Bone marrow (tissue), 2 donors: Measurements from ENCODE around the gene OSTC.
"Not testable (repeated sequence)": the region's sequence is repeated elsewhere in the genome, so short reads cannot be mapped to it uniquely, and the experiment has no call there.

ENCODE experiments used
- DNase-seq, 2 donors: peaks; one replicate each; lab custom pipeline; 2025; lab: John Stamatoyannopoulos, UW

OSTC gene

DNA sequence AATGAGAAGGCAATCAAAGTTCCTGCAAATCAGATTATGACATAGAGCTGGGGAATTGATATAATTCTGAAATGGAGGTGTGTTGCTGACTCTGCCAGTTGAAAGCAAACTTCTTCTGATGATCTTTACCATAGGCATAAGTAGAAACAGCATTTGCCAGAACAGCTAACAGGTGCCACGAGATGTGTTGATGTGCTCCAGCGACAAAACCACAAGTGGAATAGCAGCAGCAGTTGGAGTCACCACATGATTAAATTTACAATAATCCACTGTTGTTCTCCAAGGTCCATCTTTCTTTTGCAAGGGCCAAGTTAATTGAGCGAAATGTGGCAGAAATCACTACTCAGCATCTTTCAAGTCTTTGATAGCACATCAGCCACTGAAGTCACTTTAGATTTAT, 3.7 kb upstream of the OSTC start:
- DNase-seq: no peak

DNA sequence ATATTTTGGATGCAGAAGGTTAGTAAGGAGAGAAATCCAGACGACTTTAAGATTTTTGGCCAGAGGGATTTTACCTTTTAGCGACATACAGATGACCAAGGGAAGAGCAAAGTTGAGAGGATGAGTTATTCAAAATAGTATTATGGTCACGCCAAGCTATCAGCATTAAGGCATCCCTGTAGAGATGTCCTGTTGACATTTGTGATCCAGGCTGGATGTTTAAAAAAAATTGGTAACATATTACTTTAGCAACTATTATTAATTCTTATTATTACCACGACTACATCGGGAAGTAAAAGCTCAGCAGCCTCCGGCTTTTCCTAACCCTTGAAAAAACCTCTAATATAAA, 562 bp upstream of the OSTC start:
- no peak for DNase-seq

DNA sequence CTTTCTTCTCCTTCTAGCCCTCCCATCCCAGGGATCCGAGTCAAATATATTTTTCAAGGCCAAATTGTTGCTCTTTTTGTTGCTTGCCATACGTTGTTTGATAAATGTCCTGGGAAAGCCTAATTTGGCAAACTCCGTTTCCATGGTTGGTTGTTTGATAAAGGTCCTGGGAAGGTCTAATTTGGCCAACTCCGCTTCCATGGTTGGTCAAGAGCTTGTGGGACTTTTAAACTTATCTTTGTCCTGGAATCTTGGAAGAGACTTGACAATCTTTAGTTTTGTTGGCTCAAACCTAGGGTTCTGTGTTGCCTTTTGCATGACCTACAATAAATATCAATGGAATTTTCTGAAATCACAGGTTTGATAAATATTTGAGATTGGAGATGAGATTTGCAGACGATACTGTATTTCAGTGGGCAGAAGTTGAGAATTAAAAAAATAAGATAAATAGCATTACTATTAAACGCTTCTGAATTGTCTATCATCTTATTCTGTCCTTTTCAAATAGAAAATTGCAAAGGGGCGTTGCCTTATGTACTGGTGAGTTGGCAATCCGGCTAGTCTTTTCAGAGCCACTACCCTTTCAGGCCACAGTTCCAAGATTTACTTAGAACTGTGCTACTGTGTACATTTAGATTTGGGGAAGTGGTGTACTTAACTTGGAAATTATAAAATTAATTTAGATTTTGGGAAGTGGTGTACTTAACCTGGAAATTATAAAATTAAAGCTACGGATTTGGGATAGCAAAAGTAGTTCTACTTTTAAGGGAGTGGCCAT, 804 bp downstream of the OSTC start:
- peak in 1 of 2 donors; percentile 12 for DNase-seq

DNA sequence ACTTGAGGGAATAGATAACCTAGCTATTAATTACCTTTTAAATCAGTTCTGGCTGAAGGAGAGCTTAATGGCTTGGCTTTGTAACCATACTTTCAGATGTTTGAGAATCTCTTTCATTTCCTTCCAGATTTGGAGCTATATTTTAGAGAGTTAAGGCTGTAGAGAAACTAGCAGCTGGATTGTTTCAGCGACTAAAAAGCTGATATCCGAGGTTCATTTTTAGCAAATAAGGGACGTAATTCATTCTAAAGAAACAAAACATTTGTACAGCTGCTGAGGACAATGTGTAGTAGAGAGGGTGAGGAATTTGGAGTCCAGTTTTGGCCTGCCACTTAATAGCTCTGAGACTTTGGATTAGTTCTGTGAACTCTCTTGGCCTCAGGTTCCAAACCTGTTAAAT, 12.2 kb downstream of the OSTC start:
- DNase-seq: no peak

DNA sequence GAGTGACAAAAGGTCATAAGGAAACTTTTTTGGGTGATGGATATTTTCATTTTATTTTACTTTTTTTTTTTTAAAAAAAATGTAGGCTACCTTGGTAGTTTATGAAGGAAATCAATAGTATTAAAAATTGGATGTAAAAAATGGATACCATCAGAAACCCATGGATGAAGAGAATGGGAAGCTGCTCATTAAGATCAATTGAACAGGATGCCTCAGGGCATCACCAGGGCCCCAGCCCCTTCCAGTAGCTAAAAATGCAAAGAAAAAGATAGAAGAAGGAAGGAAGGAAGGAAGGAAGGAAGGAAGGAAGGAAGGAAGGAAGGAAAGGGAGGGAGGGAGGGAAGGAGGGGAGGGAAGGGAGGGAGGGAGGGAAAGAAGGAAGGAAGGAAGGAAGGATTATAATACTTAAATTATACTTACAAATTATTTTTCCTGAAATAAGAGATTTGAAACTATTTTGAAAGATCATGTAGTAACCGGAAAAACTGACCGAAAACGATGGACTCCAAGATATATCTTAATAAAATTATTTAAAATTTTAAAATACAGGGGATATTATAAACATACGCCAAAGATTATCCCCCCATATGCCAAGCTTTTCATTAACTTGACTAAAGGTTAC, 24.1 kb downstream of the OSTC start:
- DNase-seq: no peak

DNA sequence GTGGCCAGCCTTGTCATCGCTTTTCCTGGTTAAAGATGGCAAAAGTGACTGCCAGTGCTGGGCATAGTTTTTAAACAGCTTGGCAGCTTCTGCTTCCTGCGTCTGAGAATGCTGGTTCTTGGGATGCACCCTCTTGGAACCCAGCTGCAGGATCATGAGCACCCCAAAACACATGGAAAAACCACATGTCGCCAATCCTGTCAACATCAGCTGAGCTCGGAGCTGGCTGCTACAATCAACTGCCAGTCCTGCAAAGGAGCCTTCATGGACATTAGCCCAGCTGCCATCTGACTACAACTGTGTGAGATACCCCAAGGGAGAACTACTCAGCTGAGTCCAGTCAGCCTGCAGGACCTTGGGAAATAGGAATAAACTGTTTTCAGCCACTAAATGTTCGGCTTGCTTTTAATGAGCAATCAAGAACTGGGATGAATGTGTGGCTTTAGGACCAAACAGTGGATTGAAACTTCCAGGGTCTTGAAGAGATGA, 31.0 kb downstream of the OSTC start:
- DNase-seq: no peak

DNA sequence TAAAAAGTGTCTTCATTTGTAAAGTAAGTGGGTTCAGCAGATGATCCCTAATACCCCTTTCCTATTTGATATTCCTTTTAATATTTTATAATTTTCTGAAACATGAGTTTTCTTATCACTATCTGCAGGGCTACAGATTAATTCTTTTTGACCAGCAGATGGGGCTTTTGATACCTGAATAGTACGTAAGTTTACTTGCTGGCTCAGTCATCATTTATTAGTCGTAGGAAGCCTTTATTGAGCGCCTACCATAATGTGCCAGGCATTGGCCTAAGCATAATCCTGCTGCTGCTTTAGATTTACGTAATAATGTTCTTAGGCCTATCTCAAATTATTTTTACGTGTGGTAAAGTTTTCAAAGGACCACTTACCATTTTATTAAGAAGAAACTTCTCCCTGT, 33.1 kb downstream of the OSTC start:
- no peak for DNase-seq

DNA sequence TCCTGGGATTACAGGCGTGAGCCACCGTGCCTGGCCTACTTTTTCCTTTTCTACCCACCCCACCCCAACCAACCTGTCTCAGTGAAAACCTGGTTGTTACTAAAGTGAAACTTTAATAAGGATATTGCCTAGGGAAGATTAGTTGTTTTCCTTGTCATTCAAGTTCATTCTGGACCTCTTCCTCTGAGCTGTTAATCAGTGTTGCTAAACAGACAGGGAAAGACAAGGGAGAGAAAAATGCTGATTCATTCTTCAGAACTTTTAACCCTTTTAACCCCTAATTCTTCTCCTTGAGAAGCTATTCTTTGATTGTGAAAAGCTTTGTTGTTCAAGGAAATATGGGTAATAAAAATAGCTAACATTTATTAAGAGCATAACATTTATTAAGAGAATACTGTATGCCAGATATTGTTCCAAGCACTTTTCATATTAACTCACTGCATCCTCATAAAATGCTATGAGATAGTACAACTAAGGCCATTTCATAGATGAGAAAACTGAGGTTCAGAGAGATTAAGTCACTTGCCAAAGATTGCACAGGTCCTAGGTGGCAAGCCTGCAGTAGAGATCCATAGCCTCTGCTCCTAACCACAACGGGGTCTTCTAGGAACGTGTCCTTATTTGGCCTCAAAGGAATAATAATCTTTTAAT, 34.8 kb downstream of the OSTC start:
- no peak for DNase-seq

DNA sequence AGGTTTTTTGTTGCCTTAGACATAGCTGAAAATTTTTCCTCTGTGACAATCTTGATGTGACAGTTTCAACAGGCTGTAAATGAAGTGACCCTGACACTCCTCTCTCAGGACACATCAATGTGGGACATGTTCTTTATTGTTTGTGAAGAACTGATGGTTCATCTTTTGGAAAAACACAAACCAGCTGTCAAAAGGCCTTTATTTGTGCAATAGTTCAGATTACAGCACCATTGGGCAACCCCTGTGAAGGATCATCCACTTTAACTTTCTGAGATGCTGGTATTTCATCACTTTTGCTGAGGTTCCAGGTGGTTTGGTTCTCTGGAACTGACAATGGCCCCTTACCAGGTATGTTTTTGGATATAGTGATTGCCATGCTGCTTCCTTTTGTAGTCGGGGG, 40.3 kb downstream of the OSTC start:
- no peak for DNase-seq

DNA sequence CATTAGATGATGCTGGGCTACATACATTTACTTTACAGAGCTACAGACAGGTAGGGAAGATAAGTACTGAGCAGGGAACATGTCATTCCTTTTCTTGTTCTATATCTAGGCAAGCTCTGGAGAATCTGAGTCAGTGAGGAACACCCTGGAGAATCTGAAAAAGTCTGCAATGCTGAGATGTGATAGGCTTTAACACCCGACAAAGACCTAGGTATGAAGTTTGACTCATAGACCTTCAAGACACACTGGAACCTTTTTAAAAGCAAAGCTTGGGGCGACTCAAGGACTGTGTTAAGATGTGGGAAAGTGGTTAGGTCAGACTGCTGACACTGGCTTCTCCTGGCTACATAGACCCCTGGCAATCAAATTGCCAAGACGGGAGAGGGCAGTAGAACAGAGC, 42.8 kb downstream of the OSTC start:
- no peak for DNase-seq

DNA sequence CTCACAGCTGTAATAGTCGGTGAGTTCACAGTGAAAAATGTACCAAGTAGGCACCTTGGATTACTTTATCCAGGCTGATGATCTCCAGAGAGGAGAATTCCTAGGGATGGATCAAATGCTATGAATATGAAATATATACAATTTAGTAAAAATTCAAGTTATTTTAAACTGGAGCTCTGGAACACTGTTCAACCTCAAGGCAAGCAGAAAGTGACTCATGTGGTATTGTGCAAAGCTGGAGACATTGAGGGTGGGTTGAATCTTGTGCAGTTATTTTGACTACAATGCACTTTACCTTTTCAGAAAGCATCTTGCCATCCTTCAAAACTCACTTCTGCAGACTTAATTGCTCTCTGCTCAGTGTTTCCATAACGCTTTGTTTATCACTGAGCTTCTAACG, 43.4 kb downstream of the OSTC start:
- DNase-seq: no peak

DNA sequence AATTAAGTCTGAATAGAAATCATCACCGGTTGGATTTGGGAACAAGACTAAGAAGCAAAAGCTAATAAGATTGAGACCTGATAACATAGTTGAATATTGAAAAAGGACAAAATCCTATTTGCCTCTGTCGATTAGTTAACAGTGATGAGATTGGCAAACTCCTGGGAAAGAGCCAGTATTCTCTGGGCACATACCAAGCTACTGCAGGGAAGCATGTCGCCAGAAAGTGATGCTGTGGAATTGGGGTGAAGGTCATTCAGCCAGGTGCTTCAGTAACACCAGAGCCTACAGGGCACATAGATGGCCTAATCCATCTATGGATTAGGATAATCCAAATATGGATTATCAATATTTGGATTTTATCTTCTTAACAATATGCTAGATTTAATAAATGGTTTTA, 44.0 kb downstream of the OSTC start:
- DNase-seq: no peak

DNA sequence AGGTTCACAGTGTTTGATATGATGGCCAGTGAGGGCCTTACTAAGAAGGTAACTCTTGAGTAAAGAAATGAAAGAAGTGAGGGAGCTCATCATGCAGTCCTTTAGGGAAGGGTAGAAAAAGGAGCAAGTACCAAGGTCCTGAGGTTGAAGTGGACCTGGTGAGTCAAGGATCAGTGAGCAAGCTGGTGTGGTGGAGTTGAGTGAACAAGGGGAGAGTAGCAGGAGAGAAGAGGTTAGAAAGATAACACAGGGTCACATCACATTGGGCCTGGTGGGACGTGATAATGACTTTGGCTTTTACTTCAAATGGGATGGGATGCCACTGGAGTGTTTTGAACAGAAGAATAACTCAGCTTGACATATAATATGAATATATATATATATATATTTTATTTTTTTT, 44.7 kb downstream of the OSTC start:
- DNase-seq: no peak

DNA sequence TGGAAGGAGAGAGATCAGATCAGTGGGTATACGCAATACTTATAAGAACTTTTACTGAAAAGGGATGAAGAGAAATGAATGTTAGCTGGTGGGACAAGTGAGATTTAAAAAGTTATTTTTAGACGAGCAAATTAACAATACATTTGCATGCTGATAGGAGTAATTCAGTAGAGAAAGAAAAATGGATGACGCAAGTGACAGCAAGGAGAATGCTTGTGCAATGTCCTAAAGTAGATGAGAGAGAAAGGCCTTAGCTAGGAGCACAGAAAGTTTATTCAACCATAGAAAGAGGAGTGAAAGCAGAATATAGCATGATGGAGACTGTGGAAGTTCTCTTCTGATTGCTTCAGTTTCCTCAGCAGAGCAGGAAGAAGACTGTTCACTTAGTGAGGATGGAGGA, 45.8 kb downstream of the OSTC start:
- no peak for DNase-seq

DNA sequence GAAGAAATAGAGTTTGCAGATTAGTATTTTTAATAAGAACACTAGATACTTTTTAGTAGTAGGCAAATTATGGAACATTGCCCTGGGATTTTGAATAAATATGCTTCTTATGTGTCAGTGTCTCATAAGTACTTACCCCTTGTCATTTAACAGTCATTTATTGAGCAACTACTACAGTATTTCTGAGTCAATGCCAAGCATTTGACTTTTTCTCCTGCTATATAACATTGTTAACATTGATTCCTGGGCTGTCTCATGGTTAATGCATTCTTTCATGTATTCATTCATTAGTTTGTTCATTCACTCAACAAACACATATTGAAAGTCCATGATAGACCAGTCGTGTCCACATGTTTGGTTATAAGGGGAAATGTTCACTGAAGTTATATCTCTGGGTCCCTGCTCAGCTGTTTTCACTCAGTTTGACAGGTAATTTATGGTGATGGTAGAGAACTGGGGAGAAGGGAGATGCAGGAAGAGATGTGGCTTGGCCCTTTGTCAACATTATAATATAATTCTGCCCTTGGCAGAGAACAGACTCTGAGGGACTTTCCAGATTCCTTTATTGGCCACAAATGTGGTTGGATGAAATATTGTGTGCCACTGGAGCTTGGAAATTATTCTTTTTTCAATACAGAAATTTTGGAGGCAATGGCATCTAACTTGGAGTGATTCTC, 49.8 kb downstream of the OSTC start:
- DNase-seq: no peak

DNA sequence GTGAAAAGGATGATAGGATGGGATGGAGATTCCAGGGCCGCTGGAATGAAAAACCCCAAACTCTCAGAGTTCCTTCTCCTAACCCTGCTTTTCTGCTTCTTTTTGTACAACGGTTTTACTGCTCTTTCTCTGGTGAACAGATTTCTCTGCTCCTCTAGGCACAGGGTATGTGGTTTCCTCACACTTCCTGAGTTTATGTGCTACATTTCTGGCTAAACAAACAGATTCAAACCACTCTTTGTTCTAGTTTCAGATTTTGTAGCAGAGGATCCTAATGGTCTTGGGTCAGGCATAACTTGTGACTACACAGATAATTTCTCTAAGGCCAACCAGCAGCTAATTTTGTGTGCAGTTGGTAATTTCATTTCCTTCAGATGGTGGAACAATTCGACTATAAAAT, 52.6 kb downstream of the OSTC start:
- no peak for DNase-seq

DNA sequence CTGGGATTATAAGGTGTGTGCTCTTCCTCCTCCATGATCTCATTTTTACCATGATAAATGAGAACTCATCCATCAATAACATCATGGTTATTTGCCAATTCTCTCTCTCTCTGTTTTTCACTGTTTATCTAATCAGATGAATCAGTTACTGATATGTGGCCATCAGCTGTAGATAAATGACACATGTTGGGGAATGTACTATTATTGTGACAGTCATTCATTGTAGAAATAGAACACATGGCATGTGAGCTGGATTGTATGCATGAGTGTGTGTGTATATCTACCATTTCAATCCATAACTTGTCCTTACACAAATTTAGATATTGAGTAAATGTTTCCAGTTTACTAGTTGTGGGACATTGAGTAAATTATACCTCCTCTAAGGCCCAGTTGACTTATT, 53.0 kb downstream of the OSTC start:
- no peak for DNase-seq

DNA sequence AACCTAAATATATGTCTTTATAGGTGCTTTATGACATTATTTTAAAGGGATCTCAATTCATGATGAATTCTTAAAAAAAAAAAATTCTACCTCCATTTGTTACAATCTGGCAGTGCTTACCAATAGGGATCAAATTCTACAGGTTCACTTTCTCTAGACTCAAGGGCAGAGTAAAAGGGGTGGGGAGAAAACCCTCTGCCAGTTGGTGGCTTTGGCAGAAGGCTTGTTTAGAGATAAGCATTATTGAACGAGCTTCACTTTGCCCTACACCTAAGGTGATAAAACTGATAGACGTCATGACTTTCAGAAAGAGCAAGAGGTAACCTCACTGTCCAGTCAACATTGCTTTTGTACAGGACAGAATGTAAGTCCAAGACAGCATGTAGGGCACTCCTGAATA, 53.6 kb downstream of the OSTC start:
- DNase-seq: no peak

DNA sequence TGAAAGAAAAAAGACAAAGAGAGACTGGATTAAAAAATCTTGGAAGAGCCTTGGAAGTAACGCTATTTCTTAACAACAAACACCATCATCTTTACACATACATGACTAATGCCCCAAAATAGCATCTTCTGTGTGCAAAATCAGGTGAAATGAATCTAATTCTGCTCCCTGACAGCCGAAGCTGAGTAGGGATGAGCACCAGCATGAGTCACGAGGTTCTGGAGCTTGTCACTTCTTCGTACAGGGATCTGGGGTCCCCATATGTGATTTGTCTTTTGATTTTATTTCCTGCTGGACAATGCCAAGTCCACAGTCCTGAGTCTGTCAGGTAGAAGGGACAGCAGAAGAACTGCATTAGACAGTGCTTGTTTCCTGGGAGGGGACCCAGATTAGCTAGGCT, 55.9 kb downstream of the OSTC start:
- DNase-seq: no peak

DNA sequence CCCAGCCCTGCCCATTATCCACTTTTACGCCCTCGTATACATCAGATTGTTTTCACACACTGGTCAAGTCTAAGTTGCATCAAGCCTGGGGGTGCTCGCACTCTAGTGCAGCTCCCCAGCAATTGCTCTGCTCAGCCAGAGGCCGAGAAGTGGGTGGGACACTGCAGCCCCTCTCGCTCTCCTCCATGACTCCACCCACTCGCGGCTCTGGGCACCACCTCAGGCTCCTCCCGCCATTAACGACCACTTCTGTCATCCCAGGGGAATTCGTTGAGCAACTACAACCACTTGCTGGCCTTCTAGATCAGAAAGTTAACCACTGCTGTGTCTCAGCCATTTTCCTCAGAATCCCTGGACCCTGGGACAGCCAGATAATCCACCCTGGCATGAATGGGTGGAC, 58.8 kb downstream of the OSTC start:
- DNase-seq: no peak

DNA sequence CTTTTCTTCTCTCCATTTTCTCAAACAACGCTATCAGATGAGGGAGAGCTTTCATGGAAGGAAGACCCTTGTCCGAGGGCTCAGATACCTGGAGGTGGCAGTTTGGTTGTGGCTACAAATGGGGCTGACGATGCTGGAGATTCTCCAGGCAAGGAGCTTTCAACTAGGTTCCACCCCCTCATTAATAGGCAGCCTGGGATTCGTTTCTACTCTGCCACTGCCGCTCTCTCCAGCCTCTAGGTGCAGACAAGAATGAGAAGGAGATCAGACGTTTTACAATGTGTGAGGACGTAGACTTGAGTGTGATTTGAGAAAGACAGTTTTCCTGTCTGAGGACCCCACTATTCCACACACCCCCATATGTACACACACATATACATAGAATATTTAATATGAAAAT, 59.3 kb downstream of the OSTC start:
- no peak for DNase-seq

DNA sequence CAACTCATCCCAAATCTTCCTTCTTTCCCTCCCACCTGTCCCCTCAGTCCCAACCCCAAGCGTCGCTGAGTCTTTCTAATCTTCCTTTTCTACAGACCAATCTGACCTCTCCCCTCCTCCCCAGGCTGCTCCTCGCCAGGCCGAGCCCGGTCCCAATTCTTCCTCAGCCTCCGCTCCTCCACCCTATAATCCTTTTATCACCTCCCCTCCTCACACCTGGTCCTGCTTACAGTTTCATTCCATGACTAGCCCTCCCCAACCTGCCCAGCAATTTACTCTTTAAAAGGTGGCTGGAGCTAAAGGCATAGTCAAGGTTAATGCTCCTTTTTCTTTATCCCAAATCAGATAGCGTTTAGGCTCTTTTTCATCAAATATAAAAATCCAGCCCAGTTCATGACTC, 60.2 kb downstream of the OSTC start:
- not testable (repeated sequence) for DNase-seq

DNA sequence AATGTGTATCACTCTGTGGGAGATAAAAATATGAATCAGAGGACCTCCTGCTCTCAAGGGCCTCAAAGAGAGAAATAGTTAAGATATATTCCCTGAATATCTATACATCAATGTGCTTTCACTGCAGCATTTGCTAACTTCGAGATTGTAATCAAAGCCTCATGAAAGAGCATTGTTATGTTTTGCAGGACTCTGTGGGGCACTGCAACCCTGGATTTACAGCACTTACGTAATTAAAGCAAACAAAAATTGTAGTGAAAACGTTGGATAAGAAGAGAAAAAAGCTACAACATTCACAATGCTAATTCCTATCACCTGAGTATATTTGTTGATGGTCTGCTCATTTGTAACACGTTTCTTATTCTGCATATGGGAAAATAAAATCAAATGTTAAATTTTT, 64.5 kb downstream of the OSTC start:
- no peak for DNase-seq
